ENCODE measurements around the gene SLC13A4.

Gene SLC13A4

DNA sequence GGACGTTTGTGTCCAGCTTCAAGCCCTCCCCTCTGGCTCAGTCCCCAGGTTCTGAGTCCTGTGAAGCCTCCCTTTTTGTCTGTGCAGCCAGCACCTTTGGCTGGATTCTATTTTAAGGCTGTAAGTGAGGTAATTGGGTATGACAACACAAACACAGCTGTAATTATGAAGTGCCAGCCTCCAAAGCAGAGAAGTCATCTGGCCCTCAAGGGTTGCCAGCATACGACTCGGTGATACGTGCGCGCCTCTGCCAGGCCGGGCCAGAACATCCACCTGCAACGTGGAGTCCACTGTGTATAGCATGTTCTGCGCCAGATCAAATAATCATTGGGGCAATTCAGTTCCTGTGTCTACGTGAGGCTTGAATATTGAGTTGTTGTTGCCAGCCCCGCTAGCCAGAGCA is 27.4 kb upstream of the SLC13A4 start:
- ChIA-PET POLR2A (no interaction called here), CTCF (no interaction called here)
- TF ChIP-seq, protein P1, sequence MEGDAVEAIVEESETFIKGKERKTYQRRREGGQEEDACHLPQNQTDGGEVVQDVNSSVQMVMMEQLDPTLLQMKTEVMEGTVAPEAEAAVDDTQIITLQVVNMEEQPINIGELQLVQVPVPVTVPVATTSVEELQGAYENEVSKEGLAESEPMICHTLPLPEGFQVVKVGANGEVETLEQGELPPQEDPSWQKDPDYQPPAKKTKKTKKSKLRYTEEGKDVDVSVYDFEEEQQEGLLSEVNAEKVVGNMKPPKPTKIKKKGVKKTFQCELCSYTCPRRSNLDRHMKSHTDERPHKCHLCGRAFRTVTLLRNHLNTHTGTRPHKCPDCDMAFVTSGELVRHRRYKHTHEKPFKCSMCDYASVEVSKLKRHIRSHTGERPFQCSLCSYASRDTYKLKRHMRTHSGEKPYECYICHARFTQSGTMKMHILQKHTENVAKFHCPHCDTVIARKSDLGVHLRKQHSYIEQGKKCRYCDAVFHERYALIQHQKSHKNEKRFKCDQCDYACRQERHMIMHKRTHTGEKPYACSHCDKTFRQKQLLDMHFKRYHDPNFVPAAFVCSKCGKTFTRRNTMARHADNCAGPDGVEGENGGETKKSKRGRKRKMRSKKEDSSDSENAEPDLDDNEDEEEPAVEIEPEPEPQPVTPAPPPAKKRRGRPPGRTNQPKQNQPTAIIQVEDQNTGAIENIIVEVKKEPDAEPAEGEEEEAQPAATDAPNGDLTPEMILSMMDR (IDR thresholded peaks at IDR 0.05; ENCODE audit: control extremely low read depth, extremely low read depth, low read depth, missing control alignments), result no peak
- DNase-seq (ENCODE audit: extremely low spot score), result no peak

- TF ChIP-seq, protein P1 (IDR thresholded peaks at IDR 0.05; ENCODE audit: control extremely low read depth, extremely low read depth, low read depth, missing control alignments), result no peak
- ChIA-PET POLR2A (no interaction called here), CTCF (no interaction called here)
- no peak for DNase-seq (ENCODE audit: extremely low spot score)
Measured at GRCh38 chr7:135753616-135754413, 25.8 kb upstream of the SLC13A4 start.

- POLR2A ChIA-PET, result no interaction called here
- TF ChIP-seq, protein P1 (IDR thresholded peaks at IDR 0.05; ENCODE audit: control extremely low read depth, extremely low read depth, low read depth, missing control alignments), result no peak
- DNase-seq (ENCODE audit: extremely low spot score), result no peak
- CTCF ChIA-PET, result no interaction called here
Measured at GRCh38 chr7:135748770-135749169, 20.8 kb upstream of the SLC13A4 start, which contains the start of gene FAM180A. TSS of gene FAM180A (minus strand) at chr7:135748813. CDS start at chr7:135748580, 233 bp downstream.

GRCh38 chr7:135747366-135747765 is 19.4 kb upstream of the SLC13A4 start:
- CTCF ChIA-PET, result no interaction called here
- POLR2A ChIA-PET, result no interaction called here
- DNase-seq (ENCODE audit: extremely low spot score), result no peak
- TF ChIP-seq, protein P1 (IDR thresholded peaks at IDR 0.05; ENCODE audit: control extremely low read depth, extremely low read depth, low read depth, missing control alignments), result no peak

- CTCF ChIA-PET, result no interaction called here
- POLR2A ChIA-PET, result no interaction called here
- TF ChIP-seq, protein P1 (IDR thresholded peaks at IDR 0.05; ENCODE audit: control extremely low read depth, extremely low read depth, low read depth, missing control alignments), result no peak
- no peak for DNase-seq (ENCODE audit: extremely low spot score)
Measured at GRCh38 chr7:135745703-135746312, 17.8 kb upstream of the SLC13A4 start.

GRCh38 chr7:135744938-135745702 is 17.1 kb upstream of the SLC13A4 start:
- DNase-seq (ENCODE audit: extremely low spot score), result no peak
- POLR2A ChIA-PET, result no interaction called here
- TF ChIP-seq, protein P1 (IDR thresholded peaks at IDR 0.05; ENCODE audit: control extremely low read depth, extremely low read depth, low read depth, missing control alignments), result no peak
- CTCF ChIA-PET, result interaction anchor here (1.4 kb wide), 1 partner anchor 10 kb away, joined by 4 read pairs; no protein-coding TSS in a partner anchor

All from GM10248 (cell line).